Glutamatergic neuron (in vitro differentiated cells): ENCODE results near the gene KRTAP10-10. TPM values are rescaled to one million over a fixed set of nuclear protein-coding genes. Genes with fewer than 3 reads are reported as not detected.

ENCODE experiments used
- DNase-seq: peaks from one replicate; pipeline ENCODE4 v3.0.0; 2022
- H3K27ac Mint-ChIP-seq: one replicate; pipeline ENCODE4 v1.8.0; 2020; ENCODE audit warnings: mild to moderate bottlenecking, mixed read lengths, inconsistent platforms; ENCODE audit not compliant: unreplicated experiment
- H3K27me3 Mint-ChIP-seq: one replicate; pipeline ENCODE4 v1.8.0; 2020; ENCODE audit warnings: mild to moderate bottlenecking, moderate library complexity, mixed read lengths, inconsistent platforms; ENCODE audit not compliant: unreplicated experiment
- H3K36me3 Mint-ChIP-seq: one replicate; pipeline ENCODE4 v1.8.0; 2020; ENCODE audit warnings: mild to moderate bottlenecking, mixed read lengths, inconsistent platforms; ENCODE audit not compliant: unreplicated experiment
- H3K4me1 Mint-ChIP-seq: one replicate; pipeline ENCODE4 v1.8.0; 2020; ENCODE audit warnings: mild to moderate bottlenecking, low read depth, mixed read lengths, inconsistent platforms; ENCODE audit not compliant: unreplicated experiment
- H3K4me3 Mint-ChIP-seq: one replicate; pipeline ENCODE4 v1.8.0; 2020; ENCODE audit warnings: mild to moderate bottlenecking, mixed read lengths, inconsistent platforms; ENCODE audit not compliant: unreplicated experiment
- H3K9me3 Mint-ChIP-seq: one replicate; pipeline ENCODE4 v1.8.0; 2020; ENCODE audit warnings: mild to moderate bottlenecking, moderate library complexity, mixed read lengths, inconsistent platforms; ENCODE audit not compliant: unreplicated experiment
- total RNA-seq: library from RNA; stranded (reverse); fragmentation: NEBNext Ultra II Directional; extraction: Animal tissue kit (Norgen Biotek cat#: 25700); gene quantifications from one replicate; pipeline ENCODE4 v1.2.1, GENCODE V29; 2021; ENCODE audit not compliant: unreplicated experiment
- TF ChIP-seq, protein P1 (sequence below): fragments of 200-600 bp; sonication (generic); IDR thresholded peaks from one replicate; pipeline ENCODE4 v1.5.0; 2021; ENCODE audit not compliant: partially characterized antibody, unreplicated experiment

The KRTAP10-10 gene
- total RNA-seq, 1 donor from 2014 or later = not detected

DNA sequence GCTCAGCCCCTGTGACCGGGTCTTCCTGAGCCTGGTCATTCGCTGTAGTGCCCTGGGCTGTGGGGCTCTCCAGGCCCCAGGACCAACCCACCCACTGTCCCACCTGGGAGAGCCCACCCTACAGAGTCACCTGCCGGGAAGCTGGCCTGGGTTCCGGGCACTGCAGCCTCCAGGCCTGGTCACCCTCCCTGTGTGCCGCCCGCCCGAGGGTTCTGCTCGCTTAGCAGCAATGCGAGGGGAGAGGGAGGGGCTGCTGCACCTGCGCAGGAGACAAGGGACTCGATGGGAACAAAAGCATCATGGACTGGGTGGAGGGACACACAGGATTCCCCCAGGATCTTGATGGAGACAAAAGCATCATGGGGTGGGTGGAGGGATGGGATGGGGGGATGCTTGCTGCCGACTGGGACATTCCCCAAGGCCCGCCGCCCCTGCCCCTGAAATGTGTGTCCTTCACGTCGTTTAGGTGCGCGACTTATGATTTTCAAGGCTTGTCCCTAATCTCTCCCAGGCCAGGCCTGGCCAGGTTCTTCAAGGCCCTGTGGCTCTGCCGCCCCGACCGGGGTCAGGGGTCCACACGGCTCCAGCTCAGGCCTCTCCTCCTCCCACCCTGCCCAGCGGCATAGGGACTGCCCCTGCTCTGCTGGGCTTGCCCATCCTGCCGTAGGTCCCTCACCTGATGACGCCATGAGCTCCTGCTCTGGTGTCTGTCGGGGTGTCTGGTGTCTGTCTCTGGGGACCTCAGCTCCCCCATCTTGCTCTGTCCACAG is 23.6 kb upstream of the KRTAP10-10 start:
- Mint-ChIP-seq H3K27ac (no peak overlapping the region), H3K4me1 (peaks cover 10% of the 10 kb centered on the region), H3K9me3 (peaks cover 18% of the 10 kb centered on the region), H3K27me3 (peaks cover 9% of the 10 kb centered on the region), H3K4me3 (no peak overlapping the region), H3K36me3 (peaks cover 28% of the 10 kb centered on the region)
- DNase-seq = no peak
- TF ChIP-seq, protein P1, sequence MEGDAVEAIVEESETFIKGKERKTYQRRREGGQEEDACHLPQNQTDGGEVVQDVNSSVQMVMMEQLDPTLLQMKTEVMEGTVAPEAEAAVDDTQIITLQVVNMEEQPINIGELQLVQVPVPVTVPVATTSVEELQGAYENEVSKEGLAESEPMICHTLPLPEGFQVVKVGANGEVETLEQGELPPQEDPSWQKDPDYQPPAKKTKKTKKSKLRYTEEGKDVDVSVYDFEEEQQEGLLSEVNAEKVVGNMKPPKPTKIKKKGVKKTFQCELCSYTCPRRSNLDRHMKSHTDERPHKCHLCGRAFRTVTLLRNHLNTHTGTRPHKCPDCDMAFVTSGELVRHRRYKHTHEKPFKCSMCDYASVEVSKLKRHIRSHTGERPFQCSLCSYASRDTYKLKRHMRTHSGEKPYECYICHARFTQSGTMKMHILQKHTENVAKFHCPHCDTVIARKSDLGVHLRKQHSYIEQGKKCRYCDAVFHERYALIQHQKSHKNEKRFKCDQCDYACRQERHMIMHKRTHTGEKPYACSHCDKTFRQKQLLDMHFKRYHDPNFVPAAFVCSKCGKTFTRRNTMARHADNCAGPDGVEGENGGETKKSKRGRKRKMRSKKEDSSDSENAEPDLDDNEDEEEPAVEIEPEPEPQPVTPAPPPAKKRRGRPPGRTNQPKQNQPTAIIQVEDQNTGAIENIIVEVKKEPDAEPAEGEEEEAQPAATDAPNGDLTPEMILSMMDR = no peak

DNA sequence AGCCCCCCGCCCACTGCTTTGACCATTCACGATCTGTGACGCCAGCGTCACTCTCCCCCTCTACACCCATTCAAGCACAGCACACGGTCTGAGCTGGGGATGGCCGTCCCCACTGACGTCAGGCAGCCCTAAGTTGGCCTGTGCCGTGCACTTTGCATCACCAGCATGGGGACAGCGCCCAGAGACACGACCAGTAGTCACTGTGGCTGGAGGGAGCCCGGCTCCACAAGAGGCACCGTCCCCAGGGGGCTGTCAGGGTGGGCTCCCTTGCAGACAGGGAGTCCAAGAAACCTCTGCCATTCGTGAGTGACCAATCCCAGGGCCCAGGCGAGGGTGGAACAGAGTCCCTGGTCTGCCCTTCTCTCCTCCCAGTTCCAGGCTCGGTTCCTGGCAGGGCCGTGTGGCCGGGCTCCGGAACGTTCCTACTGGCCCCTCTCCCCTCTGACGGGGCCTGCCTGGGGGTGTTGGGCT is 23.0 kb upstream of the KRTAP10-10 start:
- DNase-seq = no peak
- H3K36me3 Mint-ChIP-seq = peaks cover 24% of the 10 kb centered on the region
- peaks cover 9% of the 10 kb centered on the region for H3K27me3 Mint-ChIP-seq
- TF ChIP-seq, protein P1 = no peak
- peaks cover 10% of the 10 kb centered on the region for H3K4me1 Mint-ChIP-seq
- peaks cover 18% of the 10 kb centered on the region for H3K9me3 Mint-ChIP-seq
- H3K4me3 Mint-ChIP-seq = no peak overlapping the region
- H3K27ac Mint-ChIP-seq = no peak overlapping the region

DNA sequence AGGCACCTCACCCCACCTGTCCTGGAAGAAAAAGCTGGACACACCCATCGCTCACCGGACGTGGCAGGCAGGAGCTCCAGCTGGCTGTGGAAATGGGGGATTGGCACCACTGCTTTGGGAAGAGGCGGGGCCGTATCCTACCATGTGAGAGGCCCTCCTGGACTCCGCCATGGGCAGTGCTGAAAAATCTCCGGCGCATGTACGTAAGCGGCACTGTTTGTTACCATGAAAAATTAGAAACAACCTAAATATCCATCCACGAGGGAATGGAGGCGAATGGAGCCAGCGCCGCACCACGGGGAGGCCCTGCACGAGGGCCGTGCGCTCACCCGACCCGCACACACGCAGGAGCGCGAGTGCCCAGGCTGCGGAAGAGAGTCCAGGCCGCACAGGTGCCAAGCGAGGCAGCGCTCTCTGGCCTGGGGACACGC is 22.2 kb upstream of the KRTAP10-10 start:
- peaks cover 9% of the 10 kb centered on the region for H3K27me3 Mint-ChIP-seq
- no peak overlapping the region for H3K4me3 Mint-ChIP-seq
- TF ChIP-seq, protein P1 = no peak
- peaks cover 21% of the 10 kb centered on the region for H3K9me3 Mint-ChIP-seq
- no peak overlapping the region for H3K27ac Mint-ChIP-seq
- peaks cover 24% of the 10 kb centered on the region for H3K36me3 Mint-ChIP-seq
- peaks cover 10% of the 10 kb centered on the region for H3K4me1 Mint-ChIP-seq
- DNase-seq = no peak

DNA sequence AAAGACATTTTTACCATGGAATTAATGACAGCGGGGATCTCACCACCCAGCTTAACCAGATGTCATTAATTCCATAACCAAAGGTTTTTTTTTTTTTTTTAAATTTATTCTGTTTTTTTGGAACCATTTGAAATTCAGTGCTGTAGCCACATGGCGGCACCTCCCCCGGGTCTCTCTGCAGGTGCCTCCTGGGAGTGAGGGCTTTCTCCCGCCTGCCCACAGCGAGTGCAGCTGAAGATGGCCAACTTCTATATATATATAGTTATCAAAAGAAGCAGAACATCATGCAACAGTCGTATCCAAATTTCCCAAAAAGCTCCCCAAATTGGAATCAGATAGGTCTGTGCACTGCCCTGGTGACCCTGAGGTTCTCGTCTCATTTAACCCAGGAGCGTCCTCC is 21.7 kb upstream of the KRTAP10-10 start:
- TF ChIP-seq, protein P1 = no peak
- no peak for DNase-seq
- peaks cover 26% of the 10 kb centered on the region for H3K36me3 Mint-ChIP-seq
- H3K27me3 Mint-ChIP-seq = peaks cover 9% of the 10 kb centered on the region
- no peak overlapping the region for H3K4me3 Mint-ChIP-seq
- no peak overlapping the region for H3K27ac Mint-ChIP-seq
- peaks cover 10% of the 10 kb centered on the region for H3K4me1 Mint-ChIP-seq
- peaks cover 21% of the 10 kb centered on the region for H3K9me3 Mint-ChIP-seq

DNA sequence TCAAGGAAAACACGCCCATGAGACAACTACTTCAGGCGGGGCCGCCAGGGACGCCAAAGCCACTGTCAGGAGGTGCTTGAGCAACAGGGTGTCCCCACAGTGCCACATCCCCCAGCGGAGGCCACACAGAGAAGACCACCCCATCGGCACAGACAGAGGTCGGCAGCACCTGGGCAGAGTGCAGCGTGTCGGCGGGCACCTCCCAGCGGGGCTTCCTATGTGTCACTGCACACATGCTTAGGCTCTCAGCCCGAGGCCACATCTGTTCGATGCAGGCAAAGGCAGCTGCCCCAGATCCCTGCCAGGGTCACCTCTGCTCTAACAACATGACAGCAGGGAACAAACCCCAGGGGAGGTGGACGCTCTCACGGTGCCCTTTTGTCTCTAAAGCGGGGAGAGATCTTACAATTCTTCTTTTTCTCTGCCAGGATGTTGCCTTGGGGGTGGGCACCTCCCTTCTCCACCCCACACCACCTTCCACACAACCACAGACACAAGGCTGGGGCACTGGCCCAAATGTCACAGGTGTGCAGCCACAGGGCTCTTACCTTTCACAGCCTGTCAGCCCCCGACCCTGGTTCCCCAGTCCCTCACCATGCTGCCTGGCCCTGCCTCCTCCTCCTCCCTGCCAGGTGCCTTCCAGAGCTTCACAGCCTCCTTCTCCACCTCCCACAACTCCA is 21.1 kb upstream of the KRTAP10-10 start:
- peaks cover 27% of the 10 kb centered on the region for H3K36me3 Mint-ChIP-seq
- H3K27me3 Mint-ChIP-seq = peaks cover 9% of the 10 kb centered on the region
- TF ChIP-seq, protein P1 = no peak
- peak overlapping the region; percentile 31 for H3K27ac Mint-ChIP-seq
- no peak overlapping the region for H3K4me3 Mint-ChIP-seq
- no peak for DNase-seq
- H3K4me1 Mint-ChIP-seq = peaks cover 10% of the 10 kb centered on the region
- H3K9me3 Mint-ChIP-seq = peaks cover 21% of the 10 kb centered on the region
